ENCODE data around the gene LDB2.
"Not testable (repeated sequence)": the region's sequence is repeated elsewhere in the genome, so short reads cannot be mapped to it uniquely, and the experiment has no call there.

The LDB2 gene

DNA sequence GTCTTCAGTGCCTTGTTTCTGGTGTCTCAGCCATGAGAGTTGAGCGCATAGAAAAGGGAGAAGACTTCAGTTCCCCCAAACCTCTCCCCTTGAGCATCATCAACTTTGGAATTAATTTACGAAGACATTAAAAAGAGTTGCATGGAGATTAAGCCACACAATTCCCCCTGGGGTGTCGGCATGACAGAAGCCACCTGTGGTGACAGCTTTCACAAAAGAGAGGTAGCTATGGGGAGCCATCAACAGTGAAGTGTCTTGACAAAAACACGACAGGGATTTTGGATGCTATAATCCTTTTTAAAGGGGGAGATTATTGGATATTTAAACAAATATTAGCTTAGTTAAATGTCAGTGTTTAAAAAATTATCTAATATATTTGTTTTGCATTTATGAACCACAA lies 307.6 kb downstream of the LDB2 start:
- no peak for DNase-seq

DNA sequence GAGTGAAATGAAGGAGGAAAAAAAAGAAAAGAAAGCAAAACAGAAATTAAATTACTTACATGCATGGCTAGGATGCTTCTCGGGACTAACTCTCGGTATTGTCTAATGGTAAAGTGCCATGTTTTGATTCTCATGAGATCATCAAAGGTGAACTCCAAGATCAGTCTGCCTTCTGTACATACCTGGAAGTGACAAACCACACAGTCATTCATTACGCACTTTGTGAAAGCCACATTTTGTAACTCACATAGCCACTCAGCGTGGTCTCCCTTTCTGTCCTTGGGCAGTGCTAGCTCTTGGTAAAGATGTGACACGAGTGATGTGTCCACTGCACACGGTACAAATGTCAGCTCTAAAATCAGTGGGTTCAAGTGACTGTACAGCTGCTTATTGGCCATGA lies 309.8 kb downstream of the LDB2 start:
- DNase-seq, result no peak

- DNase-seq, result no peak
Observed at GRCh38 chr4:16588149-16588548, 310.3 kb downstream of the LDB2 start.

GRCh38 chr4:16585053-16585452 lies 313.4 kb downstream of the LDB2 start:
- DNase-seq, result no peak

- DNase-seq, result no peak
Observed at GRCh38 chr4:16583764-16584163, 314.7 kb downstream of the LDB2 start.

- DNase-seq, result no peak
Observed at GRCh38 chr4:16582526-16582925, 315.9 kb downstream of the LDB2 start.

- no peak for DNase-seq
Observed at GRCh38 chr4:16582036-16582435, 316.4 kb downstream of the LDB2 start.

DNA sequence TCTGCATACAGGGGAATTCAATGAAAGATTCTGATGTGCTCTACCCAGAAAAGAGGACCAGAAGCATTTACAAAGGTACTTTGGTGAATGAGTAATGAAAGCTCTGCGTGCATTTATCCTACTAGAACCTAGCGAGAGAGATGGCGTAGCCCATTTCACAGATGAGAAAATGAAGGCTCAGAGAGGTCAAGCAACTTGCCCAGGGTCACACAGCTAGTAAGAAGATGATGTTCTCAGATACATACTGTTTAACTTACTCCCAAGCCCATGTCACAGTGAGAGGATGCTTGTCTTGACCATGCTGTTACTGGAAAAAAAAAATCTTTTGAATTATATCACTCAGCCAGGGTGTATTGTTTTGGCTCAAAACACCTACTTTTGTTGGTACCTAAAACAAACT lies 317.3 kb downstream of the LDB2 start:
- DNase-seq, result no peak

DNA sequence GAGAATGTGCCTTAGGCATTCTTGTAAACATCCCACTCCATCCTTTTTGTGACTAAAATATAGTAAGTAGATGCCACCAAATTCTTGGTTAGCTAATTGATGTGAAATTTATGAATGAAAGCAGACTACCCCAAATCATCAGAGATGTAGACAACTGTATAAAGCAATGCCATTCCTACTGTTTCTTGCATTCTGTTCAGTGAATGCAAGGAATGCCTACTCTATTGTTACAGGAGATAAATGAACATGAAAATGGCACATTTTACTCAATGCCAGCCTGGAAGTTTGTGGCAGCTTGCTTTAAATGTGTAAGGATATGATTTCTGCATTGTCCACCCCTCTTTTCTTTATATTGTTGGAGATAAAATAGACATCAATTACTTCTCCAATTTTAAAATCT lies 317.9 kb downstream of the LDB2 start:
- DNase-seq, result no peak

GRCh38 chr4:16579866-16580265 lies 318.6 kb downstream of the LDB2 start:
- no peak for DNase-seq

GRCh38 chr4:16577177-16577576 lies 321.3 kb downstream of the LDB2 start:
- DNase-seq, result no peak

DNA sequence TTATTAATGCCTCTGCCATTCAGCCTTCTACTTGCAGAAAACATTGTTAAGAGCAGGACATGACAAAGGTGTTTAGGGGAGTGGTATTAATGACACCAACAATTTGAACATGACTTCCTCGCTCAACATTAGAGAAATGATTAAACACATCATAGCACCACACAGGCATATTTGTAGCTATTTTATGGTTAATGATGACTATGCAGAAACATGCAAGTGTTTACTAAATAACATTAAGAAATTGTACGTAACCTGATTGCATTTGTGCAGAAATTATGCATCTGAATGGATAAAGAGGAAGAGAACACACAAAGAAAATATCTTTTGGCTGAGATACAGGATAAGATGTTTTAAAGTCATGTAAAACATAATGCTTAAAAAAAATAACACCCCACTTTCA lies 323.5 kb downstream of the LDB2 start:
- no peak for DNase-seq

DNA sequence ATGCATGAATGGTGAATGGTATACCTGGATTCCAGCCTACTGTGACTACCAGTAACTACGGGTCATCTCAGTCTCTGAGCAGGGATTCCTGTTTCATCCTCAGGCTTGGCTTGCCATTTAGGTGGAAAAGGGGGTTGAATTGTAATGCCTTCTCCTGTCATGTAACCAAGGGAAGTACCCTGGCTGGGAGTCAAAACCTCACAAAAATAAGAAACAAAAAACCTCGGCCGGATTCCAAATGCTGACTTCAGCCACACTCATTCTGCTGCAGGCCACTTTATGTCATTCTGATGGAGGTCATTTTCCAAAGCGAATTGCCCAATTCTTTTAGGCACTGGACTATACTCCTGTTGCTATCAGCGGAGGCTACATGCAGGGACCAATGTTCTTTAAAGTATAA lies 324.7 kb downstream of the LDB2 start:
- DNase-seq, result no peak

- no peak for DNase-seq
Observed at GRCh38 chr4:16573206-16573605, 325.2 kb downstream of the LDB2 start.

GRCh38 chr4:16572631-16573030 lies 325.8 kb downstream of the LDB2 start:
- no peak for DNase-seq

GRCh38 chr4:16572161-16572560 lies 326.3 kb downstream of the LDB2 start:
- DNase-seq, result no peak

- DNase-seq, result no peak
Observed at GRCh38 chr4:16569790-16570189, 328.7 kb downstream of the LDB2 start.

DNA sequence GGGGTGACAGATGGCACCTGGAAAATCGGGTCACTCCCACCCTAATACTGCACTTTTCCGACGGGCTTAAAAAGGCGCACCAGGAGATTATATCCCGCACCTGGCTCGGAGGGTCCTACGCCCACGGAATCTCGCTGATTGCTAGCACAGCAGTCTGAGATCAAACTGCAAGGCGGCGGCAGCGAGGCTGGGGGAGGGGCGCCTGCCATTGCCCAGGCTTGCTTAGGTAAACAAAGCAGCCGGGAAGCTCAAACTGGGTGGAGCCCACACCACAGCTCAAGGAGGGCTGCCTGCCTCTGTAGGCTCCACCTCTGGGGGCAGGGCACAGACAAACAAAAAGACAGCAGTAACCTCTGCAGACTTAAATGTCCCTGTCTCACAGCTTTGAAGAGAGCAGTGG lies 341.1 kb downstream of the LDB2 start:
- DNase-seq, result not testable (repeated sequence)

DNA sequence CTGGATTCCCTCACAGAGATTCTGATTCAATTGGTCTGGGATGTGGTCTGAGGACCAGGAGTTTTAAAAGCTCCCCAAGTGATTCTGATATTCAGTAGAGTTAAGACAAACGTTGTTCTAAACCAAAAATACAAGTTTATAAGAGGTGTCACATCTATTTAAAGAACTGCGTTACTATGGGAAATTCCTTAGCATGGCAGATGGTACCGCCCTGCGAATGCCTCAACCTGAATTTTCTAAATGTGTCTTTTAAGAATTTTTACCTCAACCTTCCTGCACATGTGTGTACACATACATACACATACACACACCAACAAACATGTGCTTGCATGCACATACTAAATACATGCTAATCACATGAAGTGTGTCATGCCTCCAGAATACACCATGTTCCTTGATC lies 343.3 kb downstream of the LDB2 start:
- DNase-seq, result no peak

DNA sequence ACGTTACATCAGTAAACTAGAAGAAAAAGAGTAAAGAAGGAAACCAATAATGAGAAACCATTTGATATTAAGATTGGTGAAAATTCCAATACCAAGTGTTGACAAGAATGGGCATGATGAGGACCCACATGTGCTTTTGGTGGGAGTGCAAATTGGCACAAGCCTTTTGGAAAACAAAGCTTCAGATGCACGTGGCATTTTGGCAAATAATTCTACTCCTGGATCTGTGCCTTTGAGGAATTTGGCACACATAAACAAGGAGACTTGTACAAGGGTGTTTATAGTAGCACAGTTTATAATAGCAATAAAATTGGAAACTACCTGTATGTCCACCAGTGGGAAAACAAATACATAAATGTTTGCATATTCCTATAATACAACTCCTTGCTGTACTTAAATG lies 347.9 kb downstream of the LDB2 start:
- no peak for DNase-seq

GRCh38 chr4:16545656-16546055 lies 352.8 kb downstream of the LDB2 start:
- DNase-seq, result no peak

DNA sequence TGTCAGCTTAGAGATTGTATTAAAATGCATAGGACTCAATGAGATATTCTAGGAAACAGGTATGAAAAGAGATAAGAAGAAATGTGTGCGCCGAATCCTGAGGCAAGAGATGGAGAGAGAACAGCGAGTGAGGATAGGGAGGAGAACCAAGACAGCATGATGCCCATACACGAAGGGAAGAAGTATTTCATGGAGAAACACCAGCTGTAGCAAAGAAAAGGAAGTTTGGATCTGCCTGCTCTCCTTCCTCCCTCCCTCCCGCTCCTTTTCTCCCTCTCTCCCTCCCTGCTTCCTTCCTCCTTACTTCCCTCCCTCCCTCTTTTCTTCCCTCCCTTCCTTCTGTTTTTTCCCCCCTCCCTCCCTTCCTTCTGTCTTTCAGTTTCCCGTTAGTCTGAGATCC lies 353.6 kb downstream of the LDB2 start:
- no peak for DNase-seq

DNA sequence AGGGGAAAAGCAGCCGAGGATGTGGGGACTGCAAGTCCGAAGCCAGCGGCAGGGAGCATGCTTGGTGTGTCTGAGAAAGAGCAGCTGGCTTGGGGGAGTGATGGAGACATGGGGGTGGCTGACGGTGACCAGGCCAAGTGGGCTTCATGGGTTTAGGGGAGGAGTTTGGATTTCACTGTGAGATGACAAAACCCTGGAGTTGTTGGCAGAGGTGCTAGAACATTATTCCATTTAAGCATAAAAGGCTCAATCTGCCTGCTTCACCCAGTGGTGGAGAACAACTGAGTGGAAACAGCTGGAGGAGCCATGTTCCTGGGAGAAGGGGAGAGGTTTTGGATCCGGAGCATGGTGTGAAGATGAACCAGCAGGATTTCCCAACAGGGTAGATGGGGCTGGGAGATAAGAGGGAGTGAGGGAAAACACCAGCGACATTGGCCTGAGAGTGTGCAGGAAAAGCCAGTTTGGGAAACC lies 354.2 kb downstream of the LDB2 start:
- DNase-seq, result no peak

GRCh38 chr4:16537926-16538325 lies 360.5 kb downstream of the LDB2 start:
- DNase-seq, result no peak

DNA sequence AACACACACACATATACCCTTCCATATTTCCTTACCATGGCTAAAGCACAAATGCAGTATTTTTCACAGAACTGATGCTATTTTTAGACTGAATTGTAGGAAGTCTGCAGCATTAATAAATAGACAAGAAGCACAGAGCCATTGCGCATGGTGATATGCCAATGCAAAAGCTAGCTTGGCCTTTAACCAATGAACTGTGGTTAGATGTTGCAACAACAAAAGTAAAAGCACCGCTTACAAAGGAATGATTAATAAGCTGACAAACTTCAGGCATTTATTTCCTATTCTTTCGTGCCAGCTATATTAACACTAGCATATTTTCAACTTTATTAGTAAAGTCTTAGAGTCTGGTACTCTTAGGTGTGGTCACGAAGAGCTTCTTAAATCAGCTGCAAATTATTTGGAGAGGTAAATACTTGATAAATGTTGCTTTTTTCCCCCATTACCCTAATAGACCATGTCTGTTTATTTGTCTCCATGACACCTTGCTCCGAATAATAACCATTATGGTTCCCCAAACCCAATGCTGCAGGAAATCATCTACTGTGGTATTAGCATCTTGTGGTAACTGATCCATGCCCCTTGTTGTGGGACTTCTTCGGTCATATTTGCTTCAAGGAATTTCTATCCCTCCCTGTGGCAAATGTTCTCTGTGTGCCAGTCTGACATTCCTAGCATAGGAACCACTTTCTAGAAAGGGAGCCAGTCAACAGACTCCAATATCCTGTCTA lies 366.0 kb downstream of the LDB2 start:
- DNase-seq, result no peak
